Fibroblast of mammary gland (primary cell): ENCODE data around the gene MGP.
A peak's percentile ranks its signal among the peaks of the same experiment; 100 is the strongest.

Experiments
- DNase-seq: peaks from one replicate; pipeline ENCODE4 v3.0.0-alpha.2; 2010; ENCODE audit warnings: low read depth
- H3K4me3 ChIP-seq: 2 replicates; pipeline ENCODE4 v1.5.1; 2011; ENCODE audit warnings: low read depth, mild to moderate bottlenecking, low read length, moderate library complexity; ENCODE audit not compliant: control insufficient read depth
- CTCF ChIP-seq: conservative IDR thresholded peaks from 2 replicates; pipeline ENCODE4 v1.5.1; 2011; ENCODE audit warnings: low read depth, low read length, inconsistent platforms; ENCODE audit not compliant: control insufficient read depth, insufficient read depth

MGP gene

GRCh38 chr12:14873440-14874185, 12.0 kb downstream of the MGP start:
- DNase-seq, result no peak
- no peak for TF ChIP-seq CTCF
- no peak overlapping the region for H3K4me3 ChIP-seq

GRCh38 chr12:14871886-14872285, 13.8 kb downstream of the MGP start:
- TF ChIP-seq CTCF, result no peak
- H3K4me3 ChIP-seq, result no peak overlapping the region
- no peak for DNase-seq

- TF ChIP-seq CTCF, result no peak
- DNase-seq, result no peak
- no peak overlapping the region for H3K4me3 ChIP-seq
These were observed 14.4 kb downstream of the MGP start for GRCh38 chr12:14871247-14871646.

GRCh38 chr12:14868916-14869506, 16.6 kb downstream of the MGP start:
- TF ChIP-seq CTCF, result no peak
- DNase-seq, result peak; percentile 60
- no peak overlapping the region for H3K4me3 ChIP-seq

GRCh38 chr12:14860490-14860889, 25.2 kb downstream of the MGP start:
- DNase-seq, result no peak
- TF ChIP-seq CTCF, result no peak

GRCh38 chr12:14858513-14858912, 27.1 kb downstream of the MGP start:
- no peak overlapping the region for H3K4me3 ChIP-seq
- no peak for DNase-seq
- TF ChIP-seq CTCF, result no peak

More at GRCh38 chr12:14860490-14860889, 25.2 kb downstream of the MGP start:
- no peak overlapping the region for H3K4me3 ChIP-seq
